Measurements from ENCODE around the gene PBX1. TPM values are rescaled to one million over a fixed set of nuclear protein-coding genes. Genes with fewer than 3 reads are reported as not detected.

The PBX1 gene
- total and polyA plus RNA-seq, 3 experiments from 2014 or later = 0.05 to 0.16 (median 0.13) TPM

- Mint-ChIP-seq H3K36me3 (no peaks in the 10 kb centered on the region), H3K27me3 (peaks cover 0 to 5% of the 10 kb centered on the region in 2 donors), H3K4me1 (no peaks in the 10 kb centered on the region), H3K9me3 (peaks cover 0 to 3% (median 0%) of the 10 kb centered on the region in 5 donors), H3K27ac (no peak overlapping the region), H3K4me3 (no peak overlapping the region)
- CTCF ChIA-PET = no interaction called here
- Histone ChIP-seq H3K9me3 (ENCODE audit: low read length) (no peaks in the 10 kb centered on the region), H3K4me1 (ENCODE audit: insufficient read depth, low read length) (no peaks in the 10 kb centered on the region), H3K4me3 (ENCODE audit: low read length) (no peak overlapping the region), H3K27ac (ENCODE audit: low read depth, low read length) (no peak overlapping the region), H3K27me3 (ENCODE audit: insufficient read depth, low read length, poor library complexity, severe bottlenecking) (no peaks in the 10 kb centered on the region), H3K36me3 (ENCODE audit: insufficient read depth, low read length) (no peaks in the 10 kb centered on the region)
- no peak for DNase-seq
- POLR2A ChIA-PET = no interaction called here
These were observed 321.7 kb downstream of the PBX1 start for GRCh38 chr1:164880644-164881043.

DNA sequence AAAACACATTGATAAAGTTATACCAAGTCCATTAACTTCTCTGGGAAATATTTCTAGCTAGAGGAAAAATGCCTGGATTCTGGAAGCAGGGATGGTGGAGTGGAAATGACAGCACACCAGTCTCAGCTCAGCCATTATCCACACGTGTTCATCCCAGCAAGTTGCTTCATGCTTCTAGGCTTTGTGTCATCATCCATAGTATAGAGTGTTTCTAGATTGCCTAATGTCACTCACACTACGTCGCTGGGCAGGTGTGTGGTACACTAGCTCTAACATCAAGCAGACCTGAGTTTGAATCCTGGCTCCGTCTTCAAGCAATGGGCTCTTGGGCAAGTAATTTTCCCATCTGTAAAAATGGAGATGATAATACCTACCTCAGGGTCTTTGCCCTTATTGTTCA, 326.3 kb downstream of the PBX1 start:
- H3K36me3 ChIP-seq (ENCODE audit: insufficient read depth, low read length) = no peaks in the 10 kb centered on the region
- no peaks in the 10 kb centered on the region for H3K27me3 ChIP-seq (ENCODE audit: insufficient read depth, low read length, poor library complexity, severe bottlenecking)
- H3K36me3 Mint-ChIP-seq = no peaks in the 10 kb centered on the region
- CTCF ChIA-PET = no interaction called here
- no peak overlapping the region for H3K4me3 ChIP-seq (ENCODE audit: low read length)
- no peak overlapping the region for H3K27ac Mint-ChIP-seq
- no peak overlapping the region for H3K27ac ChIP-seq (ENCODE audit: low read depth, low read length)
- no peaks in the 10 kb centered on the region for H3K4me1 ChIP-seq (ENCODE audit: insufficient read depth, low read length)
- no peaks in the 10 kb centered on the region for H3K4me1 Mint-ChIP-seq
- DNase-seq = no peak
- H3K27me3 Mint-ChIP-seq = peaks cover 0 to 3% of the 10 kb centered on the region in 2 donors
- no peak overlapping the region for H3K4me3 Mint-ChIP-seq
- POLR2A ChIA-PET = no interaction called here
- peaks cover 0 to 4% (median 0%) of the 10 kb centered on the region in 5 donors for H3K9me3 Mint-ChIP-seq
- no peaks in the 10 kb centered on the region for H3K9me3 ChIP-seq (ENCODE audit: low read length)

DNA sequence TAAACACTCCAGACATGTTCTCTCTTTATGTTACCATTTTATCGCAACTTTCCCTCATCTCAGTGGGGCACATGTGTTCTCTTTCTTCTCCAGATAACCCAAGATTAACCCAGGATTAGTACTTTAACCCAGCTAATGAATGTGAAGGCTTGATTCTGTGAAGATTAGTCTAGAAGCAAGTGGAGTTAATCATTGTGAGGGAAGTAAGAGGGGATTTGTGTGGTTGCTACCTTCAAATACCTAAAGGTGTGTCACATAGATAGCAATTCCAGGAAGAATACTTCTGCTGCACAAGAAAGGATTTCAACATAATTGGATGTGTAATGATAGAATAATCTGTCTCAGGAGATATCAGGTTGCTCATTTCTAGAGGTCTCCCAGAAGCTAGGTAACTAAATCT, 327.1 kb downstream of the PBX1 start:
- Mint-ChIP-seq H3K36me3 (no peaks in the 10 kb centered on the region), H3K4me3 (no peak overlapping the region), H3K4me1 (no peaks in the 10 kb centered on the region), H3K27me3 (peaks cover 0 to 1% of the 10 kb centered on the region in 2 donors), H3K9me3 (peaks cover 0 to 5% (median 0%) of the 10 kb centered on the region in 5 donors), H3K27ac (no peak overlapping the region)
- H3K9me3 ChIP-seq (ENCODE audit: low read length) = no peaks in the 10 kb centered on the region
- H3K27me3 ChIP-seq (ENCODE audit: insufficient read depth, low read length, poor library complexity, severe bottlenecking) = no peaks in the 10 kb centered on the region
- H3K36me3 ChIP-seq (ENCODE audit: insufficient read depth, low read length) = no peaks in the 10 kb centered on the region
- POLR2A ChIA-PET = no interaction called here
- H3K27ac ChIP-seq (ENCODE audit: low read depth, low read length) = no peak overlapping the region
- CTCF ChIA-PET = no interaction called here
- no peak for DNase-seq
- no peak overlapping the region for H3K4me3 ChIP-seq (ENCODE audit: low read length)
- H3K4me1 ChIP-seq (ENCODE audit: insufficient read depth, low read length) = no peaks in the 10 kb centered on the region

DNA sequence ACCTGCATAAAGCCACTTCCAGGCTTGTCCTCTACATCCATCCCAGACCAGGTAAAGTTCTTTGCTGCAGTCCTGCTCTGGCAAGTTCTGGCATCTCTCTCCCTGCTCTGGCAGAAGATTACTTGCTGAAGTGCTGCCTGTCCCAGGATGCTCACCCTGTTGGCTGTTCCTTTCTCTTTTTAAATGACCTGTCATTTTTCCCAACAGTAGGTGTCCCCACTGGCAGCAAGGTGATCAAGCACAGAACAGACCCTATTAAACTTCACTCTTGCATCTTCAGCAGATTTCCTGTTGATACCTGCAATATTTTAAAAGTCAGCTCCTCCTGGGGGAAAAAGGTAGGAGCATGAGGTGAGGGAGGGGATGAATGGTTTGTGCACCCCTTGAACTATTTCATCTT, 332.6 kb downstream of the PBX1 start:
- Mint-ChIP-seq H3K27ac (no peak overlapping the region), H3K9me3 (peaks cover 0 to 12% (median 3%) of the 10 kb centered on the region in 5 donors), H3K4me3 (no peak overlapping the region), H3K27me3 (peaks cover 0 to 2% of the 10 kb centered on the region in 2 donors), H3K36me3 (no peaks in the 10 kb centered on the region), H3K4me1 (no peaks in the 10 kb centered on the region)
- ChIA-PET CTCF (interaction anchor here (1.1 kb wide), 1 partner anchor 11 kb away, joined by 3 read pairs; no protein-coding TSS in a partner anchor), POLR2A (no interaction called here)
- no peaks in the 10 kb centered on the region for H3K36me3 ChIP-seq (ENCODE audit: insufficient read depth, low read length)
- no peaks in the 10 kb centered on the region for H3K9me3 ChIP-seq (ENCODE audit: low read length)
- no peak overlapping the region for H3K4me3 ChIP-seq (ENCODE audit: low read length)
- no peaks in the 10 kb centered on the region for H3K4me1 ChIP-seq (ENCODE audit: insufficient read depth, low read length)
- H3K27me3 ChIP-seq (ENCODE audit: insufficient read depth, low read length, poor library complexity, severe bottlenecking) = no peaks in the 10 kb centered on the region
- no peak for DNase-seq
- H3K27ac ChIP-seq (ENCODE audit: low read depth, low read length) = no peak overlapping the region

- H3K36me3 ChIP-seq (ENCODE audit: insufficient read depth, low read length) = no peaks in the 10 kb centered on the region
- H3K9me3 ChIP-seq (ENCODE audit: low read length) = no peaks in the 10 kb centered on the region
- peaks cover 0 to 2% of the 10 kb centered on the region in 2 donors for H3K27me3 Mint-ChIP-seq
- no peaks in the 10 kb centered on the region for H3K4me1 Mint-ChIP-seq
- H3K27ac Mint-ChIP-seq = no peak overlapping the region
- ChIA-PET POLR2A (no interaction called here), CTCF (no interaction called here)
- no peaks in the 10 kb centered on the region for H3K4me1 ChIP-seq (ENCODE audit: insufficient read depth, low read length)
- no peak overlapping the region for H3K4me3 Mint-ChIP-seq
- DNase-seq = no peak
- H3K9me3 Mint-ChIP-seq = peaks cover 0 to 15% (median 3%) of the 10 kb centered on the region in 5 donors
- no peak overlapping the region for H3K4me3 ChIP-seq (ENCODE audit: low read length)
- H3K27me3 ChIP-seq (ENCODE audit: insufficient read depth, low read length, poor library complexity, severe bottlenecking) = no peaks in the 10 kb centered on the region
- H3K27ac ChIP-seq (ENCODE audit: low read depth, low read length) = no peak overlapping the region
- no peaks in the 10 kb centered on the region for H3K36me3 Mint-ChIP-seq
These were observed 336.3 kb downstream of the PBX1 start for GRCh38 chr1:164895026-164895912.

DNA sequence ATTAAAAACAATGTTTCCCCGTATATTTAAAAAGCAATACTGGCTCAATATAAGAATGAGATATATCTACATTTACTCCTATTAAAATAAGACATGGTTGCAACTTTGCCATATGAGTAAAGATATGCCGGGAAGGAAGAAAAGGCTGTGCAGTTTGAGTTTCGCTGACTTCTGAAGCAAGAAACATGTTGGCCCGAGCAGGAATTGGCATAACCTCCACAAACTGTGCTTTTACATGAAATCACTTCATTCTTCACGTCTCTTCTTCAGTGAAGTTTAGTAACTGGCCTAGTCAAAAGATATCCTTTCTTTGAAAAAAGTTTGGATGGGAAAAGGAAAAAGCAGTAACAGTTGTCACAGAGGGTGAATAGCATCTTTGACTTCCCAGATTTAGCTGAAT, 342.0 kb downstream of the PBX1 start:
- Histone ChIP-seq H3K9me3 (ENCODE audit: low read length) (no peaks in the 10 kb centered on the region), H3K27me3 (ENCODE audit: insufficient read depth, low read length, poor library complexity, severe bottlenecking) (no peaks in the 10 kb centered on the region), H3K4me3 (ENCODE audit: low read length) (no peak overlapping the region), H3K27ac (ENCODE audit: low read depth, low read length) (no peak overlapping the region), H3K36me3 (ENCODE audit: insufficient read depth, low read length) (no peaks in the 10 kb centered on the region), H3K4me1 (ENCODE audit: insufficient read depth, low read length) (no peaks in the 10 kb centered on the region)
- no peak for DNase-seq
- Mint-ChIP-seq H3K4me1 (no peaks in the 10 kb centered on the region), H3K27ac (no peak overlapping the region), H3K36me3 (no peaks in the 10 kb centered on the region), H3K4me3 (no peak overlapping the region), H3K9me3 (peaks cover 0 to 18% (median 6%) of the 10 kb centered on the region in 5 donors), H3K27me3 (no peaks in the 10 kb centered on the region)
- POLR2A ChIA-PET = no interaction called here
- CTCF ChIA-PET = no interaction called here

All from CD8-positive, alpha-beta memory T cell (primary cell).